Ecto neural progenitor cell (in vitro differentiated cells): ENCODE results near the gene PADI1.

Experiments
- DNase-seq: peaks from one replicate; pipeline ENCODE4 v3.0.0-alpha.2; 2018; ENCODE audit warnings: low spot score

PADI1 gene

DNA sequence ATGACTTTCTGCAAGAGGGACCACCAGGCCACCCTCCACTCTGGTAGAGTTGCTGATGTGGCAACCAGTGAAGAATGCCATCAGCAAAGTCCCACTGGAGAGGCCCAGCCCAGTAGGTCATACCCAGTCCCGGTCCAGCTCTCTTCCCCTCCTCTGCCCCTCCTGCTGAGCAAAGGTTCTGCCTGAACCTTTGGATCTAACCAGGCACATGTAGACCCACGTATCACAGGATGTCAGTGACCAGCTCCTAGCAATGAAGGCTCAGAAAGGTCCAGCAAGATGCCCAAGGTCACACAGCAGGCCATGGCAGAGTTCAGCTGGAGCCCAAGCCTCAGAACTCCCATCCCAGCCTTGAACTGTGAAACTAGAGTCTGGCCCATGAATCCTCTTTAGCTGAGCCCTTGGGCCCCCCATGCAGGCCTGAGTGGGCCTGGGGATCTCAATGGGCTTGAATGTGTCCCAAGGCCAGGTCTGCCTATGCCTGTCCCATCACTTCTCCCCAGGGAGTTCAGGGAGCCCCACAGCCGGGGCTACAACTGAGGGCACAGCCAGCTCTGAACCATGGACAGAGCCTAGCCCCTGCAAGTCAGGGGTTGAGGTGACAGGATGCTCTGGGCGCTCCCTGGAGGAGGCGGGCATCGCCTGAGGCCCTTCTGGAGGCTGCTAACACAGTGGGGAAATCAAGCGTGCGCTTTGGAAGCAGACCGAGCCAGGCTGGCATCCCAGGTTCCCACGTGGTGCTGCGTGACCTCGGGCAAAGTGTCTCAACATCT is 21.4 kb upstream of the PADI1 start:
- DNase-seq = peak; percentile 39

DNA sequence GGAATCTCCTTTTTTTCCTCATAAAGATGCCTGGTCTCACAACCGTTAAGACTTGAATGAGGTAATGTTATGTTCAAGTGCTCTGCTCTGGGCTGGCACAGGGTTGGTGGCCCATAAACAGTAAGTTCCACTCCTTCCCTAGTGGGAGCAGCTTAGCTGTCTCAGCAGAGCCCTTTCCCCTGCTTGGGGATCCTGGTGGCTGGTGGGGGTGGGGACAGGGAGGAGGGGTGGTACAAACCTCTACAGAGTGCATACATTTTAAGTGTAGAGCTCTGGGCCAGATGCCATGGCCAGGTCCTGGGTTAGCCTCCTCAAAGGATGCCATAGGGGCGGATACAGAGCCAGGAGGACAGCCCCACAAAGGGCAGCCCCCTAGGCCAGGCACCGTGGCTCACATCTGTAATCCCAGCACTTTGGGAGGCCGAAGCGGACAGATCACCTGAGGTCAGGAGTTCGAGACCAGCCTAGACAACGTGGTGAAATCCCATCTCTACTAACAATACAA is 20.7 kb upstream of the PADI1 start:
- DNase-seq = peak; percentile 23

DNA sequence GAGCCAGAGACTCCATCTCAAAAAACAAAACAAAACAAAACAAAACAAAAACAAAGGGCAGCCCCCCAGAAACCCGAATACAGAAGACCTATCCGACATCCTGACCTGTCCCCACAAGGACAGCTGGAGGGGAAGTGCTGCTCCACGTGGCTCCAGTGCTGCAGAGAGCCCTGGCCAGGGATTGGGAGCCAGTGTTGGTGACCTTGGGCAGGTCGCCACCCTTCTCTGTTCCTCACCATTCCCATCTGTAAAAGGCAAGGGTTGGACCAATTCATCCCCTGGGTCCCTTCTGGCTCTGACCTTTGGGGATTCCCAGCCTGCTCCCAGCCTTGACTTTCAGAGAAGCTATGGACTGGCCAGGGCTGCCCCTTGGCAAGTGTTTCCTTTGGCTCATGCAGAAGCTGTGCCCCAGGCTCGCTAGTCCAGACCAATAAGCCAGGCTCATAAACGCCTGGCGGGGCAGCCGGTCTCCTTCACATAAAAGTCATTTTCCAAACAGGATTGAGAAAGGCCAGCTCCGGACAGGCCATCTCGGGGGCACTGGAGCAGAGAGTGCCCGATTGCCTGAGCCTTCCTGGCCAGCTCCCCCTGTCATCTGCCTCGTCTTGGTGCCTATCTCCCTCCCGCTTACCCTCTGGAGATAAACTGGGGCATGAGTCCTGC is 20.0 kb upstream of the PADI1 start:
- peak; percentile 21 for DNase-seq

- peak; percentile 39 for DNase-seq
These were observed 19.5 kb upstream of the PADI1 start for GRCh38 chr1:17185485-17185860.

DNA sequence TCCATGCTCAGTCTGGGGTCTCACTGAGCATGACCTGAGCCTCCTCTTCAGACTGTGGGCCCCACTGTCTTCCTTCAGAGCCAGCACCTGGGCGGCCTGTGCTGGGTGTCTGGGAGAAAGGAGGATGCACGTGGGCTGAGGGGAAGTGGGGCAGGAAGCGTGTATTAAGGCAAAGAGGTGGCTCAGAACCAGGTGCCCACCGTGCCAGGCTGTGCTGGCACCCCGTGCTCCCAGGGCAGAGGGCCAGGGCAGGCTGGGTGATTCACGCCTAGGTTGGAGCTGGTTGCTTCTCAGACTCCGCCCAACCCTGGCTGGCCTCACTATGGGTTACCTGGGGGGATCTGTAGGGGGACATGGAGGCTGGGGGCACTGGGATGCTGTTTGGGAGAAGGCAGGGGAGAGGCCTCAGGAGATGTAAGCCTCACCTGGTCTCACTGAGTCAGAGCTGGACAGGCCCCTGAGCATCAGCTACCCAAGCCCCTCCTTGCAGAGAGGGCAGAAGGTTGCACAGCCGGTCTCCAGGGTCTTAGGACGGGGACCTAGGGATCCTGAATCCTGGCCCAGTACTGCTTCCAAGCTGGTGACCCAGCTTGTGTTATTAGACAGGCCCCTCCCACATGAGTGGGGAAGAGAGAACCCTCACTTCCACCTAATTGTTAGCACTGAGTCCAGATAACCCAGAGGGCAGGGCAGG is 18.6 kb upstream of the PADI1 start:
- DNase-seq = peak; percentile 35

GRCh38 chr1:17187051-17187450 is 17.9 kb upstream of the PADI1 start:
- peak; percentile 33 for DNase-seq

DNA sequence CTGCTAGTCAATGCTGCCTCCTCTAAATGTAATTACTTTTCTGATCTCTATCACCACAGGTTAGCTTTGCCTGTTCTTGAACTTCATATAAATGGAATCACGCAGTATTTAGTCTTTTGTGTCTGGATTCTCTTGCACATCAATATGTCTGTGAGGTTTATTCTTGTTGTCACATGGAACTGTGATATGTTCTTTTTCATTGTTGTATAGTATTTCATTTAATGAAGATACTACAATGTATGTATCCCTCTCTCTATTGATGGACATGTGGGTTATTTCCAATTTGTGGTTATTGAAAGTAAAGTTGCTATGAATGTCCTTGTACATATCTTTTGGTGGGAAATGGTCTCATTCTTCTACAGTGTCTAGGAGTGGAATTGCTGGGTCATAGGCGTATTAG is 16.7 kb upstream of the PADI1 start:
- DNase-seq = no peak

GRCh38 chr1:17188889-17189631 is 15.9 kb upstream of the PADI1 start:
- peak; percentile 6 for DNase-seq

- DNase-seq = peak; percentile 19
These were observed 15.3 kb upstream of the PADI1 start for GRCh38 chr1:17189632-17189990.

- DNase-seq = peak; percentile 46
These were observed 14.6 kb upstream of the PADI1 start for GRCh38 chr1:17190010-17190995.

GRCh38 chr1:17191990-17192242 is 13.0 kb upstream of the PADI1 start:
- DNase-seq = peak; percentile 21

DNA sequence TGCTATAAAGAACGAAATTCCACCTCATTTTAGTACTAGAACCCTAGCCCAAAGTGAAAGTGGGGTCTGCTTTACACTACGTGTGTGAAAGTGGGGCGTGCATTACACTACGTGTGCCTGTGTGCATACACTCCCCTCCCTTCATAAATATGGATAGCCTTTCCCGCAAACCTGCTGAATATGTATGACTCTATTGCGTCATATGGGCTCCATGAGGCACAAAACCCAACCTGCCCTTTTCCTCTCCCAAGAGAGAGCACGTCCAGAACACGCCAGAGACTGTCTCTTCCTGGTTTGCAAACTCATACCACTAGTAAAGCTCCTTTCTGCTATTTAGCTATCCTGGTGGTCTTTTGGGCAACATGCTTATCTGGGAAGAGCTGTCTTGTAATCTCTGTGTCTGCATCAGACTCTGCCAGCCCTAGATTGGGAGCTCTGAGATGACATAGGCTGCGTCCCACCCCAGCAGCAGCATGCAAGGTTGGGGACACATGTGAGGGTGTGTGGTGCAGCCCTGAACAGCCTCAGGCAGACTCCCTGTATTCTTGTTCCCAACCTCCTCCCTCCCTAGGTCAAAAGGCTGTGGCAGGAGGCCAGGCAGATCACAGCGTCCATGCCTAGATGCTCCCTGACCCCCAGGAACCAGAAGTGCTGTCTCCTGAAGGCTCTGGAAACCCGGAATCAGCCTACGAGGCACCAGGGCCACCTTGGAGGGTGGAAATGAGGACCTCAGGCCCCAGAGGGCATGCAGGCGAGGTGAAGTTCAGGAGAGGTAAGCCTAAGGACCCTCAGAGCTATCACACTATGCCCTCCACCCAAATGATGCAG is 12.3 kb upstream of the PADI1 start:
- peak; percentile 39 for DNase-seq

DNA sequence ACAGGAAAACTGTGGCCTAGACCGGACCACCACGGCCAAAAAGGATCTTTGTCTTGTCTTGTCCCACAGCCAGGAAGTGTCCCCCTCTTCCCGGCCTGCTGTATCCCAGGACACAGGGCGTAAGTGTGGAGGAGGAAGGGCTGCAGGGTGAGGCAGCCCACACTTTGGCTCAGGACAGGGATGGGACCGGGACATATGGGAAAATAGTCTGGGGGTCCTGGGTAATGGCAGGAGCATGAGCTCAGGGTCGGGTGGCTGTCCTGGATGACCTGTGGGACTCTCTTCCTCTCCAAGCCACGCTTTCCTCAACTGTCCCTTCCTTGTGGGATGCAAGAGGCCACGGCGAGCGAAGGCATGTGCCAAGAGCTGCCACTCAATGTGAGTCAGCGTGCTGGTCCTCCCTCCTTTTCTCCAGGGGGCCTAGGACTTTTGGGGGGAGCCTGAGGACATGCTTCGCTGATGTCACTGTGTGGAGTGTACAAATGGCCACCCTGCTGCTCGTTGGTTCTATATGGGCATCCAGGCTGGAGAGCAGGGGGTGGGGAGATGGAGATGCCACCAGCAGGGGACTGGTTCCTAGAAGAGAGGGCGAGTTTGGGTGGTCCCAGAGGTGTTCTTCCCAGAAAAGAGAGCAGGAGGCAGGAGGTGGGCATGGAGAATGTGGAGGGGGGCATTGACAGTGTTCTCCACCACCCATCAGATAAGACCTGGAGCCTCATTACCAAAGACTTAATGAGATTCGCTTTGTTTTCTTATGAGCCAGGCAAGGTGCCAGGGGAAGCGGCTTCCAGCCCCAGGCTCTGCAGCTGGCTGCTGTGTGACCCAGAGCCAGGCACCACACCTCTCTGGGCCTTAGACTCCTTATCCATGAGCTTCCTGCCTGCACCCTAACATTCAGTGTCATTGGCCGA is 11.5 kb upstream of the PADI1 start:
- peak; percentile 41 for DNase-seq

DNA sequence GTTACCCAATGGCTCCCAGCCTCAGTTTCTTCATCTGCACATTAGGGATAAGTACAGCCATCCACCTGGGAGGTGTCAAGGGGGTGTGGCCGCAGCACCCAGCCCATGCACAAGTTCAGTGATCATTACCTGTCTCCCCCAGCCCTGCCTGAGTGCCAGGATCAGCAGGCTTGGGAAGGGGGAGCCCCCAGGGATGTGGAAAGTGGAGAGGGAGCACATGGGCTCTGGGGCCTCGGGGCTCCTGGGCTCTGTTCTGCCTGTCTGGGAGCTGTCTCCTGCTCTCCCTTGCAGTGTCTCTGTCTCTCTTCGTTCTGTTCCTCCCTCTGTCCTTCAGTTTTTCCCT is 10.8 kb upstream of the PADI1 start:
- peak; percentile 36 for DNase-seq

GRCh38 chr1:17194615-17195528 is 10.1 kb upstream of the PADI1 start:
- peak; percentile 42 for DNase-seq

DNA sequence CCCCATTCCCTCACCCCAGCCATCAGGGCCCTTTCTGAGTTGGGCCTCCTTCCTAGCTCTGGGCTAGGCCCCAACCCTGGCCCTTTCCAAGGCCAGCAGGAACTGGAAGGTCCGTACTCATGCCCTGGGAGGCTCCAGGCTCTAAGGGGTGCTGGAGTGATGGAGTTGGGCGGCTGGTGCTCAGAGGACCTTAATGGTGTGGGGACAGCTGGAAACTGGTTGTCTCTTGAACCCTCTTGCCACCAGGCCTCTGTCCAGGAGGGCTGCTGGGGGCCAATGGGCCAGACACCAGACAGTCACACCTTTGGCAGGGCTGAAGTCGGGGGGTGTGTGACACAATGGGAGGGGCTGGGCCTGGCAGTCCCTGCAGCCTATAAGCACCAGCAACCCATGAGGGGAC is 9.2 kb upstream of the PADI1 start:
- DNase-seq = peak; percentile 36

DNA sequence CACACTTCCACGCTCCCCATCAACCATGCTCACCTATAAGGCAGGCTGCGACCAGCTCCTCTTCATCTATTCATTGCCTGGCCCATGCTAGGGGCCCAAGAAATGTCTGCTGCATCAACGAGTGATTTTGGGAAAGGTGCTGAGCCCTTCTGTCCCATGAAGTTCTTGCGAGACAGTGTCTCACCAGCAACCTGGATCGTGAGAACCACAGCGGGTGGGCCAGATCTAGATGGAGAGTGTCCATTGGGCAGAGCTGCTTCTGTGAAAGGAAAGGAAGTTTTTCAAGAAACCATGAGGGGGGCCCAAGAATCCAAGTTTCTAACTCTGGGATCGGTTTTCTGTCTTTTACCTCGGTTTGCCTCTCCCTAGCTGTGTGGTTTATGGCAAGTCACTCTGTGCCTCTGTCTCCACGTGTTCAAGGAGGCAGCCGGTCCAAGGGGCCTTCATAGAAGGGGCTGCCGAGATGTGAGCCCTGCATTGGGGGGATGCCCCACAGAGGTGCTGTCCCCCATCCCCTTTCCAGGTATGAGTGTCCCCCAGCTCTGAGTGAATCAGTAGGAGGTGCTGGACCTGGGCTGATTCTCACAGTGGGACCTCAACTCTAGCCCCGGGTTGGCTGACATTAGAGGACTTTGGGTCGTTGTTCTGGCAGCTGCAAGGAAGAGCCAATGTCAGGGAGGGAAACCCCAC is 8.3 kb upstream of the PADI1 start:
- DNase-seq = peak; percentile 42

DNA sequence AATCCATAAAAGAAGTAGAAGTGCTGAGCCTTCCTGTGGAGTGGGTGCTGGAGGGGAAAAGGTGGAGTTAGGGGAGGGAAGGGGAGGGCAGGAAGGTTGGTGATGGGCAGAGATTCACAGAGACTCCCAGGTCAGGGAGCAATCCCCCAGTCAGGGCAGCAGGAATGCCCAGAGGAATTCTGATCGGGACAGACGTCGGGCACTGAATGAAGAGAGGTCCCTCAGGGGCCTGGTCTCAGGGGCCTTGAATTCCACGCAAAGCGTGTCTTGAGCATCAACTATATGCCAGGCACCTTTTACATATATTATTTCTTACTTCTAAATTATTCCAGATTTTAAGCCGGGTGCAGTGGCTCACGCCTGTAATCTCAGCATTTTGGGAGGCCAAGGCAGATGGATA is 7.2 kb upstream of the PADI1 start:
- no peak for DNase-seq
